GM21526 (cell line): ENCODE measurements around the gene DOCK1.

Experiments used
- ATAC-seq: cut with Tn5 transposase; IDR thresholded peaks from one replicate; pipeline ENCODE4 v1.9.1; 2021; ENCODE audit warnings: moderate library complexity; ENCODE audit not compliant: unreplicated experiment, low FRiP score

Gene DOCK1

DNA sequence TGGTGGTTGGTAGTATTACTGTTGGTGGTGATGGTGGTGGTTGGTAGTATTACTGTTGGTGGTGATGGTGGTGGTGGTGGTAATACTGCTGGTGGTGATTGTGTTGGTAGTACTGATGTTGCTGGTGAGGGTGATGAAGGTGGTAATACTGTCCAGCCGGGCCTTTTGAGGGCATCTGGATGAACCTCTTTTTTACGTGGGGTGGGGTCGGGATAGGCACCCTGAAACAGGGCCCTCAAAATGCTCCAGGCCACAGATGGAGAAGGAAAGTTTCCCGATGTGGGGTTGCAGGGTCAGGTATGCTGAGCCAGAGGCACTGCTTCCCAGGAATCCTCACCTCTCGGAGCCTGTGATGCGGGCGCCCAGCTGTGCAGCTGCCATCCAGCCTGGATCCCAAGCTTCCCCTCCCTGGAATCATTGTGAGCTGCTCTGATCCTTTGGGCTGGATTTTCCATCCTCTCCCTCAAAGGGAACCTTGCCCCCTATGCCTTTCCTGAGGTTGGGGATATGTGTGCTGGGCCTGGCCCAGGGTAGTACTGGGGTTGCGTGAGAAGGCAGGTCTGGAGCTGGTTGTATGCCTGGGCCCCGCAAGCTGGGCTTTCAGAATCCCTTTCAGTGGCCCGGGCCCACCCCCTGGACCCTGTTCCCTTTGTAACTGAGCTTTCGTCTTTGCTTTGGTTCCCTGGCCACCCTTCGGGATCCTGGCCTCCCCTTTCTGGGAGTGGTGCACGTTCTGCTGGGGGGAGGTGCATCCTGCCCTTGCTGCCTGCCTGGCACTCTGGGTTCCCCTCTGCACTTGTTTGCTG lies 43.3 kb downstream of the DOCK1 start:
- ATAC-seq = no peak

DNA sequence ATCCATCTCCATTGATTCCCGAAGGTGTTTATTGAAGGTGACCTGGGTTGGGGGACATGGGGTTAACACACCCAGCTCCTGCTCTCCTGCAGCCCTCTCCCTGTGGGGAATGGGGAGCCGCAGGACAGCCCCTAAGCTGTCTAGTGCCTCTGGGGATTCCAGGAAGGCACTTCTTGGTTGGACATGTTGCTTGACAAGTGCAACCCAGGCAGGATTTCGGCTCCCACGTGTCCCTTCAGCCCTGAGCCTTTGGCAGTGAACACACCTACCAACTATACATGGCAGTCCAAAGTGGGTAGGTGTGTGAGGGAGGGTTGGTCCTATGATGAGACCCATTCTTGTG lies 43.9 kb downstream of the DOCK1 start:
- ATAC-seq = no peak

DNA sequence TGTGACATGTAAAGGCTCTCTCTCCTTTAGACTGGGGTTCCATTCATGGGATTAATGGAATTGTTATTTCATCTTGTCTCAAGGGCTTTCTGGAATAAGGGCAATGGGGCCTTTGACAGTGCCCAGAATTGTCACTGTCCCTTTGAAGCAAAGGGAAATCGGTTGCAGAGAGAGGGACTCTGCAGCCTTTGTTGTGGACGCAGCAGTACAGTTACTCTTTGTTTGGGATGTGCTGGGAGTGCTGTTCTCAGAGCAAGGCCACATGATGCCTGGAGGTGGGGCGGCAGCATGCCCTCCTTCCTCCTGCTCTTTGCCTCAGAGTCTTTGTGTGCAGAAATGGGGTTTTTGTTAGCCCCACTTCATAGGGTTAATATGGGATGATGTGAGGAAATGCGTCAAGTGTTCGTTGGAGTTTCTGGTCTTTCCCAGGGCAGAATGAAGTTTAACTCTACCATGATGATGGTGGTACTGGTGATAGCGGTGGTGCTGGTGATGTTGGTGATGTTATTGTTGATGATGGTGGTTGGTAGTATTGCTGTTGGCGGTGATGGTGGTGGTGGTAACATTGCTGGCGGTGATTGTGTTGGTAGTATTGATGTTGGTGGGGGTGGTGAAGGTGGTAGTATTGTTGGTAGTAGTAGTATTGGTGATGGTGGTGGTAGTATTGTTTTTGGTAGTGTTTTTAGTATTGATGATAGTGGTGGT lies 45.3 kb downstream of the DOCK1 start:
- ATAC-seq = no peak

DNA sequence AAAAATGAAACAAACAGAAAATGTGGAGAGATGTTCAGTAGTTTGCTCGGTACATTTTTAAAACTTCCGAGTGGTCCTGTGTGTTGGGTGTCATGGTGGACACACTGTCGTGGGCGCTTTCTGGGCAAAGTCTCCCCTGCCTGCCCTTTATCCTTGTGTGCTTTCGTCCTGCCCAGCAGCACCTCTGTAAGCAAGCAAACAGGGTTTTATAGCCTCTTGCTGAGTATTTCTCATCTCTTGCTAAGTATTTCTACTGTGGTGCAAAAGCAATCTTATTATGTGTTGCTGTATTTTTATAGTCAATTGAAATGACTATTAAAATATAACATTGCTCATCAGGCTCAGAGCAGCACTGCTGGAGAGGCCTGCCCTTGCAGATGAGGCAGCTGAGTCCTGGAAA lies 48.7 kb downstream of the DOCK1 start:
- ATAC-seq = no peak

DNA sequence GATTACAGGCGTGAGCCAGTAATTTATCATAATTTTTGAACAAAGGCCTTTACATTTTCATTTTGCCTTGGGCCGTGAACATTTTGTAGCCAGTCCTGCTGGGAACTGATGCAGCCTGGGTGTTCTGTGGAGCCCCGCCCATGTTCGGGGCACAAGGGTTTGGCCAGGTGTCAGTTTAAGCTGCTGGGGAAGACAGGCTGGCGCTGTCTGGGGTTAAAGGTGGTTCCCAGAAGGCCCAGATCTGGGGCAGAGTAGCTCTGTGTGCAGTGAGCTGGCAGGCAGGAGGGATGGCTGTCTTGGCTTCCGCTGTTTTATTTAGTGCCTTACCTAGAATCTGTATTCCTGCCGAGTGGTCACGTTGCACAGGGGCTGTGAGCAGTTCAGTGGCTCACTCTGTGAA lies 50.2 kb downstream of the DOCK1 start:
- no peak for ATAC-seq

DNA sequence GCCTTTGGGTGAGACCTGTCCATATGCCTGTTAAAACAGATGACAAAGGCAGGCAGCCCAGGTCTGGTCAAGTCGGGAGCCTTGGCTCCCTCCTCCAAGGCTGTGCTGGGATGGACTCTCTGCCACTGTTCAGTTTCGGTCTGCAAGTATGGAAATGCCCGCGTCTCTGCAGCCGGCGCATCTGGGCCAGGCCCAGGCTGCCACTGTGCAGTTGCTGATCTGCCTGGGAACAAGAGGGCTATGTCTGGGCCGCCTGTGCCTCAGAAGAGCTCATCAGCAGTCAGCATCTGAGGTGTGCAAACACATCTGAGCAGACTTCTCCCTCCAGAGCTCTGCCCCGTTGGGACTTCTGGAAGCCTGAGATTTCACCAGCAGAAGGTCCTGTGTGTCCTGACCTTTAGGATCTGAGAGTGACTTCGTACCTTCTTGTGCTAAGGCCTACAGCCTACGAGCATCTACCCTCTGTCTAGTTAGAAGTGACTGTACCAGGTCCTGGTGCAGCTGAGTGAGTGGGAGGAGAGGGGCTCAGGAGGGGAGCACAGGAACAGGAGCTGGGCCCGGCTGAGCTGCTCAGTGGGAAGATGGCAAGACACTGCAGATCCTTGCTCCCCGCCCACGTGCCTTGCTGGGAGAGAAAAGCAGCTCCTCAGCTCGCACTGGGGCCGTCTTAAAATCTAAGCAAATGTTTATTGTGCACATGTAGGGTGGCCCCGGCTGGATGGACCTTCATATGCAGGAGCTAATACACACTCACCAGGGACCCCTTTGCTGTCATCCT lies 50.9 kb downstream of the DOCK1 start:
- no peak for ATAC-seq

DNA sequence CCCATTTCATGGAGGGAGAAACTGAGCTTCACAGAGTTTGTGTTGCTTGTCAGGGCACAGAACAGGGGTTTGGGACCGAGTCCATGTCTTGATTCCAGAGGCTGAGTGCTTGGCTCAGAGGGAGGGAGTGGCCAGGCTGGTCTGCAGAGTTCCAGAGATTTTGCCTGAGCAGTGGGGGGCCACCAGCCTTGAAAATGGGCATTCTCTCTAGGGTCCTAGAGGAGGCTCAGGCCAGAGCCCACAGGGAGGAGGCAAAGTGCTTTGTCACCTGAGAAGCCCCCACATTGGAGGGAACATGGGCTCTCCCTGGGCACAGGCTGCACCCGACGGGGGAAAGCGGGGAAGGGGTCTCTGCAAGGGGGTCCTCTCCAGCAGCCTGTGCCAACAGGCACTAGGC lies 51.5 kb downstream of the DOCK1 start:
- ATAC-seq = no peak

DNA sequence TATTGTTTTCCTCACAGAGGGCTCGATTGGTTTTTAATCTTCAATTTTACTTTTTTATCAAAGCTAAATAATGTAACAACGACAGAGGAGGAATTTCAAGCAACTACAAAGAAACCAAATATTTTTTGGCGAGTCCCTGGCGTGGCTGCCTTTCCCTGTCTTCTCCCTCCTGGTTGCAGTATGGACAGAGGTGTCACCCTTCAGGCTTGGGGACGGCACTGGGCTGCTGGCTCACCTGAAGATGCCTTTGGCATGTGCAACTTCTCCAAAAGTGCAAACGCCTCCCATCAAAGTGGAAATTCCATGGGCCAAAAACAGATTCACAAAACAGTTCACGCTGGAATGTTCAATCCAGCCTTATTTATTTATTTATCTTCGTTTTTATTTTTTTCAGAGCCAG lies 51.9 kb downstream of the DOCK1 start:
- no peak for ATAC-seq

DNA sequence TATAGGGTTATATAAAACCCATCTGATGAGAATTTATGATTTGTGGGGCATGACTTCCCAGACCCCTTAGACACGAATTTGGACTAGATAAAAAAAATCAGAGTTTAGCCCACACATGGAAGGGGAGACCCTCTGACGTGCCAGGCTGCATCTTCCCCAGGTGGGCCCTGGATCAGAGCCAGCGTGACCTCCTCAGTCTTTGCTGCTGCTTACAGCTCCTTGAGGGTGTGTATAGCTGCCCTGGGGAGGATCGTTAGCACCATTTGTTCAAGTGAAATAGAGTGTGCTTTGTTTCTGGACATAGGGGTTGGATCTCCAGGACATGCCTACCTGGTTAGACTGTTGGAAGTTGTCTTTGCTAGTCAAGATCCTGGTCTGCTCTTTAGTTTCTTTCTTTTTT lies 54.2 kb downstream of the DOCK1 start:
- ATAC-seq = no peak

DNA sequence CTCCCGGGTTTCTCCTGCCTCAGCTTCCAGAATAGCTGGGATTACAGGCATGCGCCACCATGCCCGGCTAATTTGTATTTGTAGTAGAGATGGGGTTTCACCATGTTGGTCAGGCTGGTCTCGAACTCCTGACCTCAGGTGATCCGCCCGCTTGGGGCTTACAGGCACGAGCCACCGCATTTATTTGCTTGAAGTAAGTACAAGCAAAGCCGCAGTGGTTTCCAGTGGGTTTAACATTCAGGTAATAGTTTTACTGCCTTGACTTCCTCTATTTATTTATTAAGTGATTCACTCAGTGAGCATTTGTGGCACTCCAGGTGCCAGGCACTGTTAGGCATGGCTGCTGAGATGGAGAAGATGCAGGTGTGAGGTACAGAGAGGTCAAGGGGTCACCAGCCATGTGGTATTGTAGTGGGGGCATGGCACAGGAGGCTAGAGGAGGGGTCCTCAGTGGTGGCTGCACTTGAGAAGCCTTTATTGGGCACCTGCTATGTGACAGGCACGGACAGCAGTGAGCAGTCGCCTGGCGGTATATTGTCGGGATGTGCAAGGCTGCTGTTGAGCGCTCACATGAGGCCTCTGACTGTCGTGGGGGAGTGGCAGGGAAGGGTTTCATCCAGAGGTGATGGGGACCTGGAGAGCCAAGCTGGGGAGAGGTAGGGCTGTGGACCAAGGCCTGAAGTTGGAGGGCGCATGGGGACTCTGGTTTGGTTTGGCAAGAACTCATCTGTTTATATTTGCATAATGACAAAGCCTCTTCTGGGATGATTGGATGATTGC lies 54.9 kb downstream of the DOCK1 start:
- ATAC-seq = no peak

DNA sequence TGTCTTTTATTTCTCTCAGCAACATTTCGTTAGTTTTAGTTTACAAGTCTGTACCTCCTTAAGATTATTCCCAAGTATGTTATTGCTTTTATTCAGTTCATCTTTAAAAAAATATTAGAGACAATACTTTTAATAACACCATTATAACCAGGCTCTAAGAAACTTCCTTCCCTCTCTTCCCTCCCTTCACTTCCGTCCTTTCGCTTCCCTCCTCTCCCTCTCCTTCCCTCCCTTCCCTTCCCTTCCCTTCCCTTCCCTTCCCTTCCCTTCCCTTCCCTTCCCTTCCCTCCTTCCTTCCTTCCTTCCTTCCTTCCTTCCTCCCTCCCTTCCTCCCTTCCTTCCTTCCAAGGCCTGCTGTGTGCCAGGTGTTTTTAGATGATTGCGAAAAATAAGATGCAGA lies 58.1 kb downstream of the DOCK1 start:
- no peak for ATAC-seq

DNA sequence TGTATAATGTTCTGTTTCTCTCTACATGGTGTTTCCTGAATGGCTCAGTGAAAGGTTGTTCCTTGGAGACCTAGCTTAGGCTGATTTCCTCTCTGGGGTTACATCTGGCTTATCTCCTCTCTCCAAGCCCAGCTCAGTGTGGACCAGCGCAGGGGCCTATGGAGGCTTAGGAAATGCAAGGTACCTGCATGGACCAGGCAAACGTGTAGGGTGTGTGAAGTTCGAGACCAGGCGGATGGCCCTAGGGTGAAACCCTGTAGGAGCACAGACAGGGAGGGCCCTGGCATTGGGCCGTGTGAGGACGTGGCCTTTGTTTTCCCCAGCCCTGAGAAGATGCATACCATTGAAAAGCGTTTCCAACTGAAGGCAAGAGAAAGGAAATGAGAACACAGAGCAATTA lies 59.0 kb downstream of the DOCK1 start:
- no peak for ATAC-seq

DNA sequence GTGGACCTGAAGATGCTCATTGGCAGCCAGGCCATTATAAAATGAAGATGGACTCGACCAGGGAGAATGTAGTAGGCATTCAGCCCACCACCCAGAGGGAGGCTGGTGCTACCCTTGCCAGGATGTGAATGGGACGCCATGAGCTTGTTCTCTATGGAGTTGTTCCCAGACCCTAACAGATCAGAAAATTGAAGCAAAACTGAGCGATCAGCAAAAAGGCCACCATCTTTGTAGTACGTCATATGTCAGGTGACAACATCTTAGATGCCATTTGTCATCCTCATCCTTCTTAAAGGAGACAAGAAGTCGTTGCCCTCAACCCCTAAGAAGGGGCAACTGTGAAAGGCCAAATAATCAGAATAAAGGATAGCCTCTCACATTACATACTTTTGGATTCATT lies 61.7 kb downstream of the DOCK1 start:
- ATAC-seq = no peak

DNA sequence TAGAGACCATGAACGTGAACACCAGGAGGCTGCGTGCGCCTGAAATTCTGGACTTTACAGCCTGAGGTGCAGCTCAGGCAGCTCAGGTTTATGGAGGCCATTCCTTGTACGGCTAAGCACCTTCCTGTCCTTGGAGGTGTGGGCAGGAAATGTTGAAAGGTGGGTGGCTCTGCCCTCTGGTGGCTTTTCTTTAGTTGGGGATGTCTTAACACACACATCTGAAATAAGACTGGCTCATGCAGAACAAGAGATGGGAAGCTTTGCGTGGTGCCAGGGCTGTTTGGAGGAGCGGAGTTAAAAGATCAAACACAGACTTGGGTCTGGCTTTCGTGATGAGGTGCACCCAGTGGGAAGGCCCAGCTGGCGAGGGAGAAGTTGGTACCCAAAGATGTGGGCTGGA lies 64.1 kb downstream of the DOCK1 start:
- no peak for ATAC-seq

DNA sequence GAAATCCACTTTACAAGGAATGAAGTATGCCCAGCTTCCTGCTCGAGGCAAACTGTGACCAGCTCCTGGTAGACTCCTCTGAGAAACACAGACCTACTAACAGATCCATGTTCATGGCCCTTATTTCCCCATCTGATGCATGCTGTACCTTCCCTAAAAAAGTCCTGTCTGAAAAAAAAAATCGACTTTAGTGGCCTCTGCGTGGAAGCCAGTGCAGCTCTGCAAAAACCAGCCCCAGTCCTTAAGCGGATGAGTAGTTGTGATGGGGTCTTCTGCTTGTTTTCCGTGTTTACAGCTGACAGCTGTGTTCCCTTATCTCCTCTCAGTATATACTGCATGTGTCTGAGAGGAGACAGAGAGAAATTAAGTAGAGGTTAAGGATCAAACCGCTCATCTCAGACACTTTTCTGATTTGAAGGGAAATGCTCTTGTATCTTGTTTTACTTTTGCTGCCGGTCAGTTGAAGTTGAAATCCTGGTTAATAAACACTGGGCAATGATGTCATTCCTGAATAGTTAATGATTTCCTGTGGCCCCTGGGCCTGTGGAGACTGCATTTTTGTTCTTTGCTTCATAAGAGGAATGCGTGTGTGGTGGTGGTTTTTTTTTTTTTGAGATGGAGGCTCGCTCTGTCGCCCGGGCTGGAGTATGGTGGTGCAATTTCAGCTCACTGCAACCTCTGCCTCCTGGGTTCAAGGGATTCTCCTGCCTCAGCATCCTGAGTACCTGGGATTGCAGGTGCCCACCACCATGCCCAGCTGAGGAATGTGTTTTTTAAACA lies 67.6 kb downstream of the DOCK1 start:
- no peak for ATAC-seq

DNA sequence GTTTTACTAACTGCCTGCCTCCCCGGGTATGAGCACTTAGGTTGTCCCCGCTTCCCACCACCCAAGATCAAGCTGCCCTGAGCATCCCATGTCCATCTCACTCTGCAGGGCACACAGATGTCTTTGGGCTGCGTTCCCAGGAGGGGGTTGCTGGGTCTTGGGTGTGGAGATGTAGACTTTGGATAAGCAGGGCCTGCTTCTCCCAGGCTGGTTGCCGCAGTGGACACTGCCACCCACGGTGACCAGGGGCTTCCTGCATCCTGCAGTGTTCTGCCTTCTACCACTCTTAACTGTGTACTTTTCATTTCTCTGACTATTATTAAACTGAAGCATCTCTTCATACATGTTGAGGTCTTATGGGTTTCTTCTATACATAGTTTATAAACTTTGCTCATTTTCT lies 70.0 kb downstream of the DOCK1 start:
- ATAC-seq = no peak

DNA sequence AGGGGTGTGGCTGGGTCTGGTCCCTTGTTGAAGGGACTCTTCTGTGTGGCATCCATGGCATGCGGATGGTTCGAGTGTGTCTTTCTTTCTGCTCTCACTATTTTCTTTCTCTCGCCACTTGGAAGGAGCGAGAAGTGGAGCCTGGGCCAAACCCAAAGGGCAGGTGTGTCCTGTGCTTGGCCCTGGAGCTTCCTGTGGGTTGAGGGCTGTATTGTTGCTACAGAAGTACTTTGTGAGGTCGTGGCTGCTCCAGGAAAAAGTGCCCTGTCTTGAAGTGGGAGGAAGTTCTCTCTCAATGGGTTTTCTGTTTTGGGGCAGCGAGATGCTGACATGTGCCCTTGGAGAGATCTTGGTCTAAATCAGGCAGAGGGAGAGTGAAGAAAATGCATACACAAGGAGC lies 72.0 kb downstream of the DOCK1 start:
- no peak for ATAC-seq

DNA sequence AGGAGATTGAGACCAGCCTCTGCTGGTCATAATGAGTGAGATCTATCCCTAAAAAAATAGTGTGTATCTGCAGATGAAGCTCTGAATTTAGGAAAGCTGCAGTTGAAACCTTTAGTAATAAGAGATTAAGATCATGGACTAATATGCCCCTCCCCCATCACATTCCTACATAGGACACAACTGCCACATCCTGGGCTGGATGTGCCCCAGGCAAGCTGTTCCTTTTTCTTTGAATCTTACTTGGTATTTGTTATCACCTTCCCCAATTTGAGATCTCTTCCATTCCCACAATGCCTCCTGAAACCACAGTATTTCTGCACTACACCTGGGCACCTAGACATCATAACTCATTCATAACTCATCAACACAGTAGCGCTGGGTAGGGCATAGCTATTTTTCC lies 74.1 kb downstream of the DOCK1 start:
- ATAC-seq = no peak

DNA sequence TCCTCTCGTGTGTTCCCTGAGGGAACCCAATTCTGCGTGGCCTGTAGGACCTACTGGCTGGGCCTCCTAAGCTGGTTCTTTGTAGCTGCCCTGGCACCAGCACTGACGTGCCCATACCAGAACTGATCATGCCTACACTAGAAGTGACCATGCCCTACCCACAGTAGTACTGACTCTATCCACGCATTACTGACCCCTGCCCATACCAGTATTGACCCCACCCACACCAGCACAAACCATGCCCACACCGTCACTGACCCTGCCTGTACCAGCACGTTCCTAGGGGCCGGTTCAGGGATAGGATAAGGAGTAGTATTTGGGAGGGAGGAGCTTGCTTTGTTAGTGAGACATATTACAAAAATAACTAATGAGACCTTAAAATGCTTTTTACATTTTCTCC lies 88.0 kb downstream of the DOCK1 start:
- no peak for ATAC-seq
